Osteocyte (in vitro differentiated cells): ENCODE data around the gene TRIO. TPM values are rescaled to one million over a fixed set of nuclear protein-coding genes. Genes with fewer than 3 reads are reported as not detected.

ENCODE experiments used
- DNase-seq: peaks from one replicate; pipeline ENCODE4 v3.0.0; 2021; ENCODE audit warnings: mixed read lengths; ENCODE audit not compliant: unreplicated experiment; ENCODE audit errors: extremely low spot score
- H3K27ac Mint-ChIP-seq: one replicate; pipeline ENCODE4 v1.8.0; 2021; ENCODE audit warnings: mild to moderate bottlenecking, mixed read lengths; ENCODE audit not compliant: unreplicated experiment
- H3K27me3 Mint-ChIP-seq: one replicate; pipeline ENCODE4 v1.8.0; 2021; ENCODE audit warnings: mixed read lengths; ENCODE audit not compliant: unreplicated experiment
- H3K36me3 Mint-ChIP-seq: one replicate; pipeline ENCODE4 v1.8.0; 2021; ENCODE audit warnings: mixed read lengths; ENCODE audit not compliant: unreplicated experiment
- H3K4me1 Mint-ChIP-seq: one replicate; pipeline ENCODE4 v1.8.0; 2021; ENCODE audit warnings: mixed read lengths; ENCODE audit not compliant: unreplicated experiment
- H3K4me3 Mint-ChIP-seq: one replicate; pipeline ENCODE4 v1.8.0; 2021; ENCODE audit warnings: mild to moderate bottlenecking, moderate library complexity, mixed read lengths; ENCODE audit not compliant: unreplicated experiment
- H3K9me3 Mint-ChIP-seq: one replicate; pipeline ENCODE4 v1.8.0; 2021; ENCODE audit warnings: mixed read lengths; ENCODE audit not compliant: unreplicated experiment
- CTCF ChIP-seq: fragments of 200-600 bp; sonication (generic); IDR thresholded peaks from 2 replicates; pipeline ENCODE4 v1.5.0; 2021; ENCODE audit warnings: antibody characterized with exemption, mild to moderate bottlenecking, moderate library complexity
- total RNA-seq: library from RNA; stranded (reverse); gene quantifications from 2 replicates; pipeline ENCODE4 v1.2.1, GENCODE V29; 2021

The TRIO gene
- total RNA-seq, 1 donor from 2014 or later = 336 TPM

GRCh38 chr5:14270209-14270702, 127.1 kb downstream of the TRIO start:
- H3K27ac Mint-ChIP-seq = peak overlapping the region; percentile 94

GRCh38 chr5:14272548-14273205, 129.5 kb downstream of the TRIO start:
- peaks cover 6% of the 10 kb centered on the region for H3K36me3 Mint-ChIP-seq
- peaks cover 42% of the 10 kb centered on the region for H3K4me1 Mint-ChIP-seq
- TF ChIP-seq CTCF = no peak
- H3K4me3 Mint-ChIP-seq = no peak overlapping the region
- no peaks in the 10 kb centered on the region for H3K9me3 Mint-ChIP-seq
- no peaks in the 10 kb centered on the region for H3K27me3 Mint-ChIP-seq
- DNase-seq = no peak
- H3K27ac Mint-ChIP-seq = no peak overlapping the region

More at GRCh38 chr5:14270209-14270702, 127.1 kb downstream of the TRIO start:
- Mint-ChIP-seq H3K27me3 (no peaks in the 10 kb centered on the region), H3K4me3 (no peak overlapping the region), H3K4me1 (peaks cover 60% of the 10 kb centered on the region), H3K36me3 (peaks cover 4% of the 10 kb centered on the region), H3K9me3 (no peaks in the 10 kb centered on the region)
- peak; percentile 85 for TF ChIP-seq CTCF
- DNase-seq = no peak

- TF ChIP-seq CTCF = no peak
- Mint-ChIP-seq H3K36me3 (peaks cover 6% of the 10 kb centered on the region), H3K4me3 (no peak overlapping the region), H3K9me3 (no peaks in the 10 kb centered on the region), H3K27me3 (no peaks in the 10 kb centered on the region), H3K27ac (no peak overlapping the region), H3K4me1 (peaks cover 42% of the 10 kb centered on the region)
- DNase-seq = no peak
Observed at GRCh38 chr5:14273207-14273767, 130.1 kb downstream of the TRIO start.

- H3K4me1 Mint-ChIP-seq = peaks cover 25% of the 10 kb centered on the region
- no peaks in the 10 kb centered on the region for H3K9me3 Mint-ChIP-seq
- no peak overlapping the region for H3K27ac Mint-ChIP-seq
- no peaks in the 10 kb centered on the region for H3K27me3 Mint-ChIP-seq
- no peak for DNase-seq
- no peak for TF ChIP-seq CTCF
- H3K4me3 Mint-ChIP-seq = no peak overlapping the region
- peaks cover 19% of the 10 kb centered on the region for H3K36me3 Mint-ChIP-seq
Observed at GRCh38 chr5:14276380-14276779, 133.2 kb downstream of the TRIO start.
